Globus pallidus (tissue), 1 donor: Measurements from ENCODE around the gene SHCBP1L.
"Not testable (repeated sequence)": the region's sequence is repeated elsewhere in the genome, so short reads cannot be mapped to it uniquely, and the experiment has no call there.

Source experiments
- DNase-seq: peaks from one replicate; pipeline ENCODE4 v3.0.0-alpha.2; 2015; ENCODE audit warnings: low spot score

SHCBP1L gene

DNA sequence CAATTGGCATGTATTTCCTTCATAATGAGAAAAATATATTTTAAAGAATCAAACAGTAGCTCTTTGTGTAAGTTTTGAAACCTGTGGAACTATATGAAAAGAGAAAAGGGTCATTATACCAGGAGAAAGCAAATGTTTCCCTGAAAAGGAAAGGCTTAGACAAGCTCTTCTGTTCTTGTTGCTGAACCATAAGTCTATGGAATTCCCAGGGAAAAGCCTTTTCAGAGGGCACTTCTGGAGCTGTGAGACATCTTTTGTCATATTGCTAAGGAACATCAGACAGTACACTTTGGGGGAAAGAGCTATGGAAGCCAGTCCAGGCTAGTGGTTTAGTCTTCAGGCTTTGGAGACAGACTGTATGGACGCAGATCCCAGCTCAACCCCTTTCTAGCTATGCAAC lies 12.1 kb upstream of the SHCBP1L start:
- DNase-seq: no peak

DNA sequence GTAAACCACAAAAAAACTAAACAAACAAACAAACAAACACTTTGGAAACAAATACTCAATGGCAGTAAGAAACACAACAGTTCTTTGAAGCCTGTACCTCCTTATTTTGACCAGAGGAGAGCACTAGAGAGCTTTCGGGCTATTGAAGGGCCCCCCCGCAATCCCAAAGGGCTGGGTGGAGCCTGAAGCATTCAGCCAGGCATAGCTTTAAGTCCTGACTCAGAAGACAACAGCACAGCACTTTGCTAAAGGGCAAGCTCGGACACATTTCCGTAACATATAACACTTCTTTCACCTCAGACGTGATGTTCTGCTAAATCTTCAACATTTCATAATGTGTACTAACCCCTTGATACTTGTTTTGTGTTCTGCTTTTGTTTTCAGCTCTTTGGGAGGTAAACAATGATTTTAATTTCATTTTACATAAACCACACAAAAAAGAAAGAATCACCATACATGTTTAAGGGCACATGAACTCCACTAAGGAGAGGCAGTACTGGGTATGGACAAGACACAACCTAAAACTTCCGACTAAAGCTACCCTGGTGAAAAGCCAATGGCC lies 9.7 kb upstream of the SHCBP1L start:
- peak; percentile 66 for DNase-seq

- no peak for DNase-seq
Measured at GRCh38 chr1:182960046-182960445, 7.1 kb upstream of the SHCBP1L start.

GRCh38 chr1:182957902-182958395 lies 5.0 kb upstream of the SHCBP1L start:
- DNase-seq: no peak

- DNase-seq: no peak
Measured at GRCh38 chr1:182956708-182957365, 3.9 kb upstream of the SHCBP1L start.

DNA sequence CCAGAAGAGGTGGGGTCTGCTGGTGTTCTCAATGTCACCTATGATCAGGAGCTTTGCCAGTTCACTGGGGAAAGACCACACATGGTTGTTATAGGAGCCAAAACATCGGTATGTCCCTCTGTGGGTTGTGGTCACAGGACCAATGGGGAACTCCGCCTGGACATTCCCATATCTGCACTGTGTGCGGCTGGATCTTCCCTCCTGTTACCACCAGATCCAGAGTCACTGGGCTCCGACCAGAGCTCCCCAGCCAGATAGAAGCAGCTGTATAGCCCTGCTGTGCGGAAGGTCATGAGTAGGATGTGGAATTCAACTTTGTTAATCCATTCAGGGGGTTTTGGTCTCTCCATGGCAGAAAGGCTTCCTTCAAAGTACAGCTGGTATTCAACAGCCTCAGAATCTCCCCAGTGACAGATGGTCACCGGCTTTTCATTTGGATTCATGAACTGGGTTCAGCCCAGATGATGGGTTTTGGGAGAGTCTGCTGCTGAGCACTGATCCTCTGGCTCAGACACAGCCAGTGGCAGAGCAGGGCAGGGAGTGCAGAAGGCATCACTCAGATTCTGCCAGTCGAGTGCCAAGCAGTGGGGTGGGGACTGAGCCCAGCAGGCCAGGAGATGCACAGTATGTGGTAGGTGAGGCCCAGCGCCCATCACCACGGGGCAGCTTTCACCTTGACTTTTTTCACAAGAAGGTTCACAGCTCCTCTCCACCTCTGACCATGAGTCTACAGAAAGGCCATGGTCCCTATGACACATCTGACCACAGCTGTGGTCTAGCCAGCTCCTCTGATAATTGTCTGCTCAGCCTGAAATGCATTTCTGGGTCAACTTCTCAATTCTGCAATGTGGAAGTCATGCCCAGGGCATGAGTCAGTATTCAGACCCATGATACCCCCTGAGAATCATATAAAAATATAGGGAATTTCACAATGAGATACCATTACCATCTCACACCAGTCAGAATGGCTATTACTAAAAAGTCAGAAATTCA lies 2.9 kb upstream of the SHCBP1L start:
- no peak for DNase-seq

- DNase-seq: no peak
Measured at GRCh38 chr1:182953826-182954225, 860 bp upstream of the SHCBP1L start.

DNA sequence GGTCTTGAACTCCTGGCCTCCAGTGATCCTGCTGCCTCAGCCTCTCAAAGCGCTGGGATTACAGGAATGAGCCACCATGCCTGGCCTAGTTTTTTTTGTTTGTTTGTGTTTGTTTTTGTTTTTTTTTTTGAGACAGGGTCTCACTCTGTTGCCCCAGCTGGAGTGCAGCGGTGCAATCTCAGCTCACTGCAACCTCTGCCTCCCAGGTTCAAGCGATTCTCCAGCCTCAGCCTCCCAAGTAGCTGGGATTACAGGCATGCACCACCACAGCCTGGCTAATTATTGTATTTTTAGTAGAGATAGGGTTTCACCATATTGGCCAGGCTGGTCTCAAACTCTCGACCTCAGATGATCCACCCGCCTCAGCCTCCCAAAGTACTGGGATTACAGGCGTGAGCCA lies 9.6 kb downstream of the SHCBP1L start:
- not testable (repeated sequence) for DNase-seq

DNA sequence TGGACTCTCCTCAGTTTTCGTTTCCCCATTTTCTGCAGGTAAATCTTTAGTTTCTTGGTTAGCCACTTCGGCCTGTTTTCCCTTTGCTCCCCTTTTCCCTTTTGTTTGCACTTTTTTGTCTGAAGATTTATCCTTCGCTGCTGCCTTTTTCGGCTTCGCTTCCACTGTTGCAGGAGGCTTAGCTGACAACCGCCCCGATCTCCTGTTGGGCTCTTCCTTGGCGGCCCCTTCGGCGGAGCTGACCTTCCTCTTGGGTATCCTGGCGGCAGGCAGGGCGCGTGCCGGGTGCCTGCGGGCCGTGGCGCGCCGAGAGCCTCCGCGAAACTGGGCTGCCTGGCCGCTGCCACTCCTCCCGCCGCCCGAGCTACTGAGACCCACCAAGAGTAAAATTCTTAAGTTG lies 10.8 kb downstream of the SHCBP1L start:
- DNase-seq: not testable (repeated sequence)

DNA sequence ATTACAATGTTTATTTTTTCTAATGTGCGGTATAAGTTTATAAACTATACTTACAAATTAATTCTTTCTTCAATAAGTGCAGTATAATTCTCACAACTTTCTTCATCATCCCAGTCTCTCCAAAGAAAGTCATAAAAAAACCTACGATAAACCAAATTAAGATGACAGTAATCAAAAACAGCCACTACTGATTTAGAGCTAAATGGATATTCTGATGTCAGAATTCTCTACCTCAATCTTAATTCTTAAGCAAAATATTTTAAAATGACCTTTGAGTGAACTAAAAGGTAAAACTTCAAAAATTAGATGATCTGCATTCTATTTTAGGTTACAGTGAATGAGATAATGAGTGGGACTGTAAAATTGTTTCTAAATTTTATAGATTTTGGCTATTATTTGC lies 13.6 kb downstream of the SHCBP1L start:
- no peak for DNase-seq

DNA sequence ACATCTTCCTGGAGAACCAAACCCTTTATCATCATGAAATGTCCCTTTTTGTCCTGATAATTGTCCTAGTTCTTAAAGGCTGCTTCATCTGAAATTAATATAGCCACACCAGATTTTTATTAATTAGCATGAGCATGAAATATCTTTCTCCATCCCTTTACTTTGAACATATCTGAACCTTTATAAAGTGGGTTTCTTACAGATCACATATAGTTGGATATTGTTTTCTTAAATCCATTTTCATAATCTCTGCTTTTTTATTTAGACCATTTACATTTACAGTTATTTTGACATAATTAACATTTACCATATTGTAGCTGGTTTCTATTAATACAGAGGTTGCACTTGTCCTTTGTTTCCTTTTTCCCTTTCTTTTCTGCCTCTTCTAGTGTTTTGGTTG lies 17.2 kb downstream of the SHCBP1L start:
- no peak for DNase-seq

DNA sequence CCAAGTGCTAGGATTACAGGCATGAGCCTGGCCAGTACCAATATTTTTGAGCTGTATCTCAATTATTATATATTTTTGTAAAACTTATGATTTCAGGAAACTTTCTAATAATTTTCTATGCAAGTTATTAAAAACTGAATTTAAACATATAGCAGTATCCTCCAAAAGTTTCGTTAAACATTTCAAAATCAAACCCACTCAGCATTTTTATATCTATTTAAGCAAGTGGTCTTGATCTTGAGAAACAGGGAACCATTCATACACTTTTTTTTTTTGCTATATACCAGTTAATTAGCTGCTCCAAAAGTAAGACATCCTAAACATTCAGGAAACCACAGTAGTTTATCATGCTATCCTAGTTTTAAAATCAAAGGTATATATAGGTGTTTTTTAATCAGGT lies 22.0 kb downstream of the SHCBP1L start:
- DNase-seq: no peak

DNA sequence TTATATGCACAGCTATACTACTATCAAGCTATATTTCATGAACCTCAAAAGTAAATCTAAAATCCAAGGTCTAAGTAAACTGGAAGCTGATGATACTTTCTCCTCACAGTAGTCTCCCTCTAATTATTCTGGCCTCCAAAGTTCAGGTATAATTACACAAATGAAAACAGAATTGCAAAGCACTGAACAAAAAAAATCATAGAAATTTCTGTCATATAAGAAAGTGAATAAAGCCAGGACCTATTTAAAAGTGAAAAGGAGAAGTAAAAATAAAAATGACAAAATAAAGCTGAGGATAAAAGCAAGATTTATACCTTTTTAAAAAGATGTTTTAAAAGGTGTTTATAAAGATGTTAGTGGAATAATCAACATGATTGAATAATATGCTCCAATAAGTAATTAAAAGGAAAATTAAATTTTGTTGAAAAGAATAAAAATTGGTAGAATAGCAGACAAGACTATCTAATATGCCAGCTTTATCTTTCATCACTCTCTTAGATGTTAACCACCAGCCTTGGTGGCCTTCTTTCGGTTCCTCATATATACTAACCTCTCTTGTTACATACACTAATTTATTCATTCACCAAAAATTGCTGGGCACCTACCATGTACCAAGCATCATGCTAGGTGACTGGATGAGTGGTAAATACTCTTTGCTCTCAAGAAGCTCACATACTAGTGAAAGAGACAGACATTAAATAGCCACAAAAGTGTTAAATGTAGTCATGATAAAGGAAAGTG lies 25.1 kb downstream of the SHCBP1L start:
- no peak for DNase-seq

DNA sequence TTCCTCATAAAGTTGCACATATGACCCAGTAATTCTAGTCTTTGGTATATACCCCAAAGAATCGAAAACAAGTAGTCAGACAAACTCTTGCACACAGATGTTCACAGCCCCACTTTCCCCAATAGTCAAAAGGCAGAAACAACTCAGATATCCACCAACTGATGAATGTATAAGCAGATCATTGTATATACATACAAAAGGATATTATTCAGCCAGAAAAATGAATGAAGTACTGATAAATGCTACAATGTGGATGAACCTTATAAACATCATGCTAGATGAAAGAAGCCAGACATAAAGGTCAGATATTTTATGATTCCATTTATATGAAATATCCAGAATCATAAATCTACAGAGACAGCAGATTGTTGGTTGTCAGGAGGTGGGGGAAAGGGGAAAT lies 27.3 kb downstream of the SHCBP1L start:
- no peak for DNase-seq

DNA sequence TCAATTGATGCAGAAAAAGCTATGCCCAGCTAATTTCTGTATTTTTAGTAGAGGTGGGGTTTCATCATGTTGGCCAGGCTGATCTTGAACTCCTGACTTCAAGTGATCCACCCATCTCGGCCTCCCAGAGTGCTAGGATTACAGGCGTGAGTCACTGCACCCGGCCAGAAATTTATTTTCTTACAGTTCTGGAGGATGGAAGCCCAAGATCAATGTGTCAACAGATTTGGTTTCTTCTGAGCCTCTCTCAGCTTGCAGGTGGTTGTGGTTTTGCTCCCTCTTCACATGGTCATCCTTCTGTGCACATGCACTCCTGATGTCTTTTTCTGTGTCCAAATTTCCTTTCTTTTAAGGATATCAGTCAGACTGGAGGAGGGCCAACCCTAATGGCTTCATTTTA lies 35.6 kb downstream of the SHCBP1L start:
- no peak for DNase-seq

DNA sequence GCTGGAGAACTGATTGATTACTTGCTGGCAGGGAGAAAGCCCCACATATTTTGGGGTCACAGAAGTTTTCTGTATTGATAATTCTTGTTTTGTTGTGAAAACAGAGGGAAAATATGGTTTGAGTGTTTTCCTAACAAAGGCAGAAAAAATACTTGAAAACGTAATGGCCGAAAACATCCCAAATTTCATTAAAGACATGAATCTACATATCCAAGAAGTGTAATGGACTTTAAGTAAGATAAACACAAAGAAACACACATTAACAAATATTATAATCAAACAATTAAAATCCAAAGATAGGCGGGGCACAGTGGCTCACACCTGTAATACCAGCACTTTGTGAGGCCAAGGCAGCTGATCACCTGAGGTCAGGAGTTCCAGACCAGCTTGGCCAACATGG lies 39.6 kb downstream of the SHCBP1L start:
- no peak for DNase-seq

DNA sequence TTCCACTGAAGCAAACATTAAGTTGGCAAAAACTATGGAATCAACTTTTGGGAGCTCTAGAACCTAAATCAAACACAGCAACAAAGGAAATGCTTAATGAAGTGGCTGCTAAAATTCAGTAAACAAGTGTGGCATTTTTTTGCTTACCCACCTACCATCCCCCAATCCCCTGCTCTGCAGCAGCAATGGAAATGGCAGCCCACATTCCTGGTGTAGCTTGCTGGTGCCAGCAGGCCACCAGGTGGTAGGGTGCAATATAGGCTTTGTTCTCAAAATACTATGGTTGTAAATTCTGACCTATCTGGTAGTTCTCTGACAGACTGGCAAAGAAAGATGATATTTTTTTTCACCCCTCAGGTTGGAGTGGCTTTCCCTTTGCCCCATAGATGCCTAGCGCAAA lies 42.8 kb downstream of the SHCBP1L start:
- DNase-seq: no peak

DNA sequence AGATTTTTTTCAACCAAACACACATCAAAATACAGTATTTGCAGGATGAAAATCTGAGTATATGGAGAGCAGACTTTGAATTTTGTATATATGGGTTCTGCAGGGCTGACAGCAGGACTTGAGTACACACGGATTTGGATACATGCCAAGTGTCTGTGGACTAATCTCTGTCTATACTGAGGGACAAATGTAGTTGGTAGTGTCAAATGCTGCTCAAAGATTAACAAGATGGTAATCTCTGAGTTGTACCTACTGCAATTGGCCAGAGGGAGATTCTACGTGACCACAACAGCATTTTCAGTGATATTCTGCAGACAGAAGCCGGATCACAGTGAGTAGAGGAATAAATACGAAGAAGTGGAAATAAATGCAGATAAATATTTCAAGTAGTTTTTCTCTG lies 43.4 kb downstream of the SHCBP1L start:
- DNase-seq: no peak

GRCh38 chr1:182905321-182905720 lies 47.6 kb downstream of the SHCBP1L start:
- DNase-seq: no peak

- DNase-seq: not testable (repeated sequence)
Measured at GRCh38 chr1:182901946-182902345, 51.0 kb downstream of the SHCBP1L start.

DNA sequence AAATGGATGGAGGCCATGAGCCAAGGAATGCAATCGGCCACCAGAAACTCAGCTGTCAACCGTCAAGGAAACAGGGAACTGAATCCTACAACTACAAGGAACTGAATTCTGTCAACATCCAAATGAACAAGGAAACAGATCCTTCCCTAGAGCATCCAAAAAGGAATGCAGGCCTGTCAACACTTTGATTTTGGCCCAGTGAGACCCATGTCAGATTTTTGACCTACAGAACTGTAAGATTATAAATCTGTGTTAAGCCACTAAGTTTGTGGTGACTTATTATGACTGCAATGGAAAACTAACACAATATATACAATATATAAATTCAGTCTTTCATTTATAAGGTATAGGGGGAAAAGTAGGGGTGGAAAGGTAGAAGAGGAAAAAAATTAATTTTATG lies 55.3 kb downstream of the SHCBP1L start:
- DNase-seq: no peak
